Measurements from ENCODE around the gene ZNF441. TPM values are rescaled to one million over a fixed set of nuclear protein-coding genes. Genes with fewer than 3 reads are reported as not detected.
A peak's percentile ranks its signal among the peaks of the same experiment; 100 is the strongest.

Gene ZNF441
- total RNA-seq, 5 donors from 2014 or later (not counting 1 experiment from before 2014, with no cell fraction given), result 4.8 to 18.4 (median 16.0) TPM

DNA sequence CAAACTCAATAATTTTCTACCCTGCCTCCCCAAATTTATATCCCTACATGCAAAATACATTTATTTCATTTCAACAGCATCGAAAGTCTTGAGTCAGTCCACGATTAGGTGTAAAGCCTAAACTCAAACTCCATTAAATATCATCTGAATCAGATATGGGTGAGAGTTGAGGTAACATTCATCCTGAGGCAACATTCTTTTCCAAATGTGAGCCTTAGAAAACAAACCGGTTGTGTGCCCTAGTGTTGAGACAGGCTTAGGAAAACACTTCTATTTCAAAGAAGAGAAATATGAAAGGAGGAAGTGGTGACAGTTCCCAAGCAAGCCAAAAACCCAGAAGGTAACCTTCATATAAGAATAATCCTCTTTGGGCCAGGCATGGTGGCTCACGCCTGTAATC lies 12.1 kb upstream of the ZNF441 start:
- Histone ChIP-seq H3K9me3 (no peaks in the 10 kb centered on the region), H3K36me3 (ENCODE audit: control insufficient read depth in 2 of 2, extremely low read depth in 1 of 2, insufficient read depth in 1 of 2, low read length in 1 of 2) (no peaks in the 10 kb centered on the region), H3K4me3 (ENCODE audit: control insufficient read depth in 1 of 2, extremely low read depth in 1 of 2, low read length in 1 of 2) (no peak overlapping the region), H3K27me3 (replicated peaks in 1 of 2; ENCODE audit: control insufficient read depth in 2 of 2, extremely low read depth in 1 of 2, insufficient read depth in 2 of 2, low read length in 1 of 2) (no peaks in the 10 kb centered on the region), H3K4me1 (ENCODE audit: control insufficient read depth in 1 of 2, extremely low read depth in 1 of 2, insufficient read depth in 2 of 2, low read length in 2 of 2) (no peaks in the 10 kb centered on the region), H3K27ac (ENCODE audit: low read length) (no peak overlapping the region)
- Mint-ChIP-seq H3K27me3 (peaks cover 13 to 31% of the 10 kb centered on the region in 2 donors), H3K9me3 (peaks cover 19 to 50% (median 28%) of the 10 kb centered on the region in 3 donors), H3K27ac (no peak overlapping the region), H3K4me1 (no peaks in the 10 kb centered on the region), H3K36me3 (peaks cover 18% of the 10 kb centered on the region), H3K4me3 (no peak overlapping the region)
- ATAC-seq (replicated peaks in 1 of 4), result no peak
- POLR2A ChIA-PET, result no interaction called here
- CTCF ChIA-PET, result no interaction called here
- DNase-seq, result no peak
- WGBS (ENCODE audit: insufficient coverage), result no CpG with 5 or more reads among the region's 4 CpGs

- no peaks in the 10 kb centered on the region for H3K9me3 ChIP-seq
- no peaks in the 10 kb centered on the region for H3K27me3 ChIP-seq (replicated peaks in 1 of 2; ENCODE audit: control insufficient read depth in 2 of 2, extremely low read depth in 1 of 2, insufficient read depth in 2 of 2, low read length in 1 of 2)
- no CpG with 5 or more reads among the region's 1 CpG for WGBS (ENCODE audit: insufficient coverage)
- no peaks in the 10 kb centered on the region for H3K4me1 ChIP-seq (ENCODE audit: control insufficient read depth in 1 of 2, extremely low read depth in 1 of 2, insufficient read depth in 2 of 2, low read length in 2 of 2)
- Mint-ChIP-seq H3K27ac (no peak overlapping the region), H3K27me3 (peaks cover 19 to 29% of the 10 kb centered on the region in 2 donors), H3K36me3 (peaks cover 18% of the 10 kb centered on the region), H3K4me3 (no peak overlapping the region), H3K9me3 (peaks cover 19 to 32% (median 24%) of the 10 kb centered on the region in 3 donors), H3K4me1 (no peaks in the 10 kb centered on the region)
- no peak overlapping the region for H3K4me3 ChIP-seq (ENCODE audit: control insufficient read depth in 1 of 2, extremely low read depth in 1 of 2, low read length in 1 of 2)
- H3K36me3 ChIP-seq (ENCODE audit: control insufficient read depth in 2 of 2, extremely low read depth in 1 of 2, insufficient read depth in 1 of 2, low read length in 1 of 2), result no peaks in the 10 kb centered on the region
- no peak overlapping the region for H3K27ac ChIP-seq (ENCODE audit: low read length)
- POLR2A ChIA-PET, result no interaction called here
- DNase-seq (no peak), ATAC-seq (replicated peaks in 1 of 4) (no peak)
- CTCF ChIA-PET, result no interaction called here
These were observed 9.8 kb upstream of the ZNF441 start for GRCh38 chr19:11756965-11757364.

DNA sequence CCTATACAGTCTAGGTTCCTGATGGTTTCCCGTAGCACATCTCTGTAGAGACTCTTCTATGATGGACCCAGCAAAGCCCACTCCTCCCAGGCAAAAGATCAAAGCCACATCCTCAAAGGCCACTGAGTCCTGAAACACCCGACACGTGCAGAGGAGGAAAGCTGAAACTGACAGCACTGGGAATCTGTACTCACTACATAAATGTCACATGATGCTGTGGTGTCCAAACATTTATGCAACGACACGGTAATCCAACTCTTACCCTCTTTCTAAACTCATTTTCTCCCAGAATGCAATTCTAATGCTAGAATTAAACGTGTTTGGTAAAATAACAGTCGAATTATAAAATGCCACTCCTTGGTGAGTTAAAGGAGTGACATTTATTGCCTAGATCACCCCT lies 7.0 kb upstream of the ZNF441 start:
- no peaks in the 10 kb centered on the region for H3K27me3 ChIP-seq (replicated peaks in 1 of 2; ENCODE audit: control insufficient read depth in 2 of 2, extremely low read depth in 1 of 2, insufficient read depth in 2 of 2, low read length in 1 of 2)
- H3K4me3 ChIP-seq (ENCODE audit: control insufficient read depth in 1 of 2, extremely low read depth in 1 of 2, low read length in 1 of 2), result no peak overlapping the region
- DNase-seq (no peak), ATAC-seq (replicated peaks in 1 of 4) (no peak)
- WGBS (ENCODE audit: insufficient coverage), result 81% methylated on average over 3 of the region's 7 CpGs
- H3K27ac ChIP-seq (ENCODE audit: low read length), result no peak overlapping the region
- H3K27ac Mint-ChIP-seq, result no peak overlapping the region
- ChIA-PET CTCF (no interaction called here), POLR2A (no interaction called here)
- no peaks in the 10 kb centered on the region for H3K4me1 ChIP-seq (ENCODE audit: control insufficient read depth in 1 of 2, extremely low read depth in 1 of 2, insufficient read depth in 2 of 2, low read length in 2 of 2)
- peaks cover 14 to 30% (median 18%) of the 10 kb centered on the region in 3 donors for H3K9me3 Mint-ChIP-seq
- H3K36me3 Mint-ChIP-seq, result peaks cover 9% of the 10 kb centered on the region
- no peaks in the 10 kb centered on the region for H3K36me3 ChIP-seq (ENCODE audit: control insufficient read depth in 2 of 2, extremely low read depth in 1 of 2, insufficient read depth in 1 of 2, low read length in 1 of 2)
- H3K9me3 ChIP-seq, result no peaks in the 10 kb centered on the region
- H3K4me3 Mint-ChIP-seq, result no peak overlapping the region
- no peaks in the 10 kb centered on the region for H3K4me1 Mint-ChIP-seq
- peaks cover 9 to 16% of the 10 kb centered on the region in 2 donors for H3K27me3 Mint-ChIP-seq

- ChIA-PET CTCF (no interaction called here), POLR2A (no interaction called here)
- Mint-ChIP-seq H3K27me3 (peaks cover 6 to 16% of the 10 kb centered on the region in 2 donors), H3K4me1 (peaks cover 11 to 15% (median 12%) of the 10 kb centered on the region in 3 donors), H3K27ac (no peak overlapping the region), H3K9me3 (peaks cover 0 to 9% (median 3%) of the 10 kb centered on the region in 3 donors), H3K36me3 (no peaks in the 10 kb centered on the region), H3K4me3 (no peak overlapping the region)
- Histone ChIP-seq H3K9me3 (no peaks in the 10 kb centered on the region), H3K27ac (ENCODE audit: low read length) (no peak overlapping the region), H3K36me3 (ENCODE audit: control insufficient read depth in 2 of 2, extremely low read depth in 1 of 2, insufficient read depth in 1 of 2, low read length in 1 of 2) (no peaks in the 10 kb centered on the region), H3K27me3 (replicated peaks in 1 of 2; ENCODE audit: control insufficient read depth in 2 of 2, extremely low read depth in 1 of 2, insufficient read depth in 2 of 2, low read length in 1 of 2) (no peaks in the 10 kb centered on the region), H3K4me3 (ENCODE audit: control insufficient read depth in 1 of 2, extremely low read depth in 1 of 2, low read length in 1 of 2) (no peak overlapping the region), H3K4me1 (ENCODE audit: control insufficient read depth in 1 of 2, extremely low read depth in 1 of 2, insufficient read depth in 2 of 2, low read length in 2 of 2) (peaks cover 2 to 15% of the 10 kb centered on the region in 2 experiments)
- no peak for DNase-seq
- no peak for ATAC-seq (replicated peaks in 1 of 4)
- no CpG with 5 or more reads among the region's 3 CpGs for WGBS (ENCODE audit: insufficient coverage)
These were observed 3.7 kb upstream of the ZNF441 start for GRCh38 chr19:11763117-11763516.

DNA sequence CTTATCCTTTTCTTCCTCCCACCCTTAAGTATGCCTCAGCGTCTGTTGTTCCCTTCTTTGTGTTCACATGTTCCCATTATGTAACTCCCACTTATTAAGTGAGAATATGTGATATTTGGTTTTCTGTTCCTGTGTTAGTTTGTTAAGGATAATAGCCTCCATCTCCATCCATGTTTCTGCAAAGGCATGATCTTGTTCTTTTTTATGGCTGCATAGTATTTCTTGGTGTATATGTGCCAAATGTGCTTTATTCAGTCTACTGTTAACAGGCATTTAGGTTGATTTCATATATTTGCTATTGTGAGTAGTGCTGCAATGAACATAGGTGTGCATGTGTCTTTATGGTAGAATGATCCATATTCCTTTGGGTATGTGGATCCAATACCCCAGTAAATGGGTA lies 3.2 kb upstream of the ZNF441 start:
- Mint-ChIP-seq H3K4me3 (no peak overlapping the region), H3K36me3 (peaks cover under 1% of the 10 kb centered on the region), H3K27me3 (peaks cover 6 to 16% of the 10 kb centered on the region in 2 donors), H3K4me1 (peaks cover 16 to 20% (median 17%) of the 10 kb centered on the region in 3 donors), H3K27ac (no peak overlapping the region), H3K9me3 (peaks cover 0 to 9% (median 3%) of the 10 kb centered on the region in 3 donors)
- Histone ChIP-seq H3K4me3 (ENCODE audit: control insufficient read depth in 1 of 2, extremely low read depth in 1 of 2, low read length in 1 of 2) (no peak overlapping the region), H3K4me1 (ENCODE audit: control insufficient read depth in 1 of 2, extremely low read depth in 1 of 2, insufficient read depth in 2 of 2, low read length in 2 of 2) (peaks cover 4 to 19% of the 10 kb centered on the region in 2 experiments), H3K9me3 (no peaks in the 10 kb centered on the region), H3K36me3 (ENCODE audit: control insufficient read depth in 2 of 2, extremely low read depth in 1 of 2, insufficient read depth in 1 of 2, low read length in 1 of 2) (no peaks in the 10 kb centered on the region), H3K27ac (ENCODE audit: low read length) (no peak overlapping the region), H3K27me3 (replicated peaks in 1 of 2; ENCODE audit: control insufficient read depth in 2 of 2, extremely low read depth in 1 of 2, insufficient read depth in 2 of 2, low read length in 1 of 2) (no peaks in the 10 kb centered on the region)
- POLR2A ChIA-PET, result no interaction called here
- WGBS (ENCODE audit: insufficient coverage), result no CpG with 5 or more reads among the region's 1 CpG
- CTCF ChIA-PET, result no interaction called here
- ATAC-seq (replicated peaks in 1 of 4) (no peak), DNase-seq (no peak)

GRCh38 chr19:11767633-11768133 lies 883 bp downstream of the ZNF441 start:
- DNase-seq (peak in 8 of 35 experiments; percentile 0 to 18 (median 7)), ATAC-seq (replicated peaks in 1 of 4) (no peak)
- Mint-ChIP-seq H3K36me3 (peaks cover 31% of the 10 kb centered on the region), H3K27ac (peak overlapping the region; percentile 82 to 90), H3K4me3 (peak overlapping the region; percentile 97 to 99 (median 98)), H3K27me3 (peaks cover 1 to 4% of the 10 kb centered on the region in 2 donors), H3K4me1 (peaks cover 21 to 25% (median 23%) of the 10 kb centered on the region in 3 donors), H3K9me3 (peaks cover 11 to 35% (median 26%) of the 10 kb centered on the region in 3 donors)
- CTCF ChIA-PET, result no interaction called here
- Histone ChIP-seq H3K9me3 (no peaks in the 10 kb centered on the region), H3K27me3 (replicated peaks in 1 of 2; ENCODE audit: control insufficient read depth in 2 of 2, extremely low read depth in 1 of 2, insufficient read depth in 2 of 2, low read length in 1 of 2) (no peaks in the 10 kb centered on the region), H3K27ac (ENCODE audit: low read length) (peak overlapping the region; percentile 71), H3K36me3 (ENCODE audit: control insufficient read depth in 2 of 2, extremely low read depth in 1 of 2, insufficient read depth in 1 of 2, low read length in 1 of 2) (no peaks in the 10 kb centered on the region), H3K4me3 (ENCODE audit: control insufficient read depth in 1 of 2, extremely low read depth in 1 of 2, low read length in 1 of 2) (peak overlapping the region; percentile 71 to 87), H3K4me1 (ENCODE audit: control insufficient read depth in 1 of 2, extremely low read depth in 1 of 2, insufficient read depth in 2 of 2, low read length in 2 of 2) (peaks cover 4 to 19% of the 10 kb centered on the region in 2 experiments)
- 6% methylated on average over 15 of the region's 20 CpGs for WGBS (ENCODE audit: insufficient coverage)
- POLR2A ChIA-PET, result no interaction called here

All from T-cell (primary cell).